Suprapubic skin (tissue), 4 donors: Measurements from ENCODE around the gene ANKRD31. TPM values are rescaled to one million over a fixed set of nuclear protein-coding genes. Genes with fewer than 3 reads are reported as not detected.

ENCODE experiments used
- DNase-seq, 2 donors: peaks; one replicate each; pipeline ENCODE4 v3.0.0-alpha.2; 2019; ENCODE audit warnings: low spot score in 2 of 2
- H3K27ac ChIP-seq: fragments of 200-600 bp; sonication (generic); one replicate; pipeline ENCODE4 v1.5.1; 2019
- H3K27me3 ChIP-seq: fragments of 200-600 bp; sonication (generic); one replicate; pipeline ENCODE4 v1.5.1; 2019
- H3K36me3 ChIP-seq: fragments of 200-600 bp; sonication (generic); one replicate; pipeline ENCODE4 v1.5.1; 2019
- H3K4me1 ChIP-seq: fragments of 200-600 bp; sonication (generic); one replicate; pipeline ENCODE4 v1.5.1; 2019
- H3K4me3 ChIP-seq: fragments of 200-600 bp; sonication (generic); one replicate; pipeline ENCODE4 v1.5.1; 2019; ENCODE audit warnings: mild to moderate bottlenecking
- H3K9me3 ChIP-seq: fragments of 200-600 bp; sonication (generic); one replicate; pipeline ENCODE4 v1.5.1; 2019
- CTCF ChIP-seq, 2 donors: fragments of 200-600 bp in 1 of 2; fragments of 450-650 bp in 1 of 2; sonication (generic) in 1 of 2; IDR thresholded peaks; one replicate each; pipeline ENCODE4 v1.5.1; 2016 to 2019; ENCODE audit warnings: antibody characterized with exemption in 2 of 2, mild to moderate bottlenecking in 1 of 2, moderate library complexity in 1 of 2
- EP300 ChIP-seq: sonication (generic); formaldehyde crosslinking; IDR thresholded peaks from one replicate; pipeline ENCODE4 v1.6.1; 2017; ENCODE audit warnings: antibody characterized with exemption
- POLR2A ChIP-seq, 2 donors: fragments of 450-650 bp; IDR thresholded peaks; one replicate each; pipeline ENCODE4 v1.6.1; 2017; ENCODE audit warnings: antibody characterized with exemption in 2 of 2, mild to moderate bottlenecking in 2 of 2, moderate library complexity in 2 of 2
- POLR2AphosphoS5 ChIP-seq, 3 donors: sonication (generic); formaldehyde crosslinking; IDR thresholded peaks; one replicate each; pipeline ENCODE4 v1.6.1; 2017; ENCODE audit warnings: antibody characterized with exemption in 3 of 3
- WGBS: methylation state at CpG from one replicate; pipeline ENCODE4 v1.1.5; 2018; 5-methylcytosine and 5-hydroxymethylcytosine counted together
- total RNA-seq, 4 donors: library from RNA; depleted of rRNA; stranded (reverse); fragments of >200 nt; gene quantifications; one replicate each; pipeline ENCODE4 v1.1.0, GENCODE V29; 2016

Gene ANKRD31
- total RNA-seq, 4 donors from 2014 or later: 0.19 to 0.26 (median 0.21) TPM; not detected in 1

DNA sequence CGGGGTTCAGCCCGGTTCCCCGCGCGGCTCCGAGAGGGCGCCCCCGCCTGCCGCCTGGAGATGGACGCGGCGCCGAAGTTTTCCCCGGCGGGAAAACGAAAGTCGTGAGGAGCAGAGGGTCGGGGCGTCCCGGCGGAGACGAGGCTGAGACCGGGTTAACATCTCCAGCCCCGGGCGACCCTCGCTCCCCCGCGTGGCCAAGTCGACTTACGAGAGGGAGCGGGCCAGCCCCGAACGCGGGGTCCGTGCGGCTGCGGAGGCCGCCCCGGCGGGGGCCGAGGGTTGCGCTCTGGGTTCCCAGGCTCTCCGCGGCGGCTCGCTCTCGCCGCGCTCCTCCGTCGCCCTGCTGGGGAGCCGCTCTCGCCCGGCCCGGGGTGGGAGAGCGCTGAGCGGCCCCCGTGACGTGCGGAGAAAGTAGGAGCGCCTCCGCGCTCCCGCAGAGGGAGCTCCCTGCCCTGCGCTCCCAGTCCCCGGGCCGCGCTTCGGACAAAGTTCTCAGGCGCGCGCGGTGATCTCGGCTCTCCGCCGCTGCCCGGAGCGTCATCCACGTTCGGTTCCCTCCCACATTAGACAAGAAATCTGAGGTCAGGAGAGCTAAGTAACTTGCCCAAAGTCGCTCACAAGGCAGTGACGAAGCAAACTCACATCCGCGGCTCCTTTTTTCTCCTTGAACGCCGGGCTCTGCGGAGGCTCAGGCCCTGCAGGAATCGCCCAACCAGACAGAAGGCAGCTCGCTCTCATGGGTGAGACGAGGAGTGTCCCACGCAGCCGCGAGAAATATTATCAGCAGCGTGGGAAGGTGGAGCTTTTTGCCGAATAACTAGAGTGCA lies 183.2 kb downstream of the ANKRD31 start:
- Histone ChIP-seq H3K36me3 (no peaks in the 10 kb centered on the region), H3K27ac (peak overlapping the region; percentile 86), H3K4me1 (peaks cover 42% of the 10 kb centered on the region), H3K4me3 (peak overlapping the region; percentile 66), H3K27me3 (no peaks in the 10 kb centered on the region), H3K9me3 (no peaks in the 10 kb centered on the region)
- WGBS: 2% methylated on average over 15 of the region's 95 CpGs
- peak; percentile 68 to 83 for DNase-seq
- TF ChIP-seq CTCF (IDR thresholded peaks at IDR 0.05) (no peak), POLR2A (IDR thresholded peaks at IDR 0.05) (peak in 1 of 2 donors; percentile 46), POLR2AphosphoS5 (IDR thresholded peaks at IDR 0.05) (peak in 1 of 3 donors; percentile 28), EP300 (no peak)

DNA sequence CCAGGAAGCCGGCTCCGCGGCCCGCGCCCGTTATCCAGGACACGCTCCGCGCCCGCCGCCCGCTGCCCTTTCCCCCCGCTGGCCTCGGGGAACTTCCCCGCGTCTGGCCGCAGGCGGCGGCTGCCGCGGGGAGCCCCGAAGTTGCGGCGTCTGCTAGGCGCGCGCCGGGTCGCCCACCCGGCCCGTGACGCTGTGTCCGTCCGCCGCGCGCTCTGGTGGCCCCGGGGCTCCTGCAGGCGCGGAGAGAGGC lies 183.7 kb downstream of the ANKRD31 start:
- no peaks in the 10 kb centered on the region for H3K36me3 ChIP-seq
- peak overlapping the region; percentile 86 for H3K27ac ChIP-seq
- peaks cover 42% of the 10 kb centered on the region for H3K4me1 ChIP-seq
- DNase-seq: no peak
- peak in 1 of 2 donors; percentile 11 for TF ChIP-seq CTCF (IDR thresholded peaks at IDR 0.05)
- TF ChIP-seq POLR2A (IDR thresholded peaks at IDR 0.05): no peak
- H3K9me3 ChIP-seq: no peaks in the 10 kb centered on the region
- WGBS: no CpG with 5 or more reads among the region's 40 CpGs
- H3K27me3 ChIP-seq: no peaks in the 10 kb centered on the region
- H3K4me3 ChIP-seq: peak overlapping the region; percentile 66

- H3K4me3 ChIP-seq: peak within 1 kb of the TSS; percentile 66
- no peak for DNase-seq
- no peaks in the 10 kb centered on the region for H3K27me3 ChIP-seq
- 1% methylated on average over 45 of the region's 74 CpGs for WGBS
- peaks cover 42% of the 10 kb centered on the region for H3K4me1 ChIP-seq
- H3K36me3 ChIP-seq: no peaks in the 10 kb centered on the region
- H3K9me3 ChIP-seq: no peaks in the 10 kb centered on the region
- TF ChIP-seq POLR2A (IDR thresholded peaks at IDR 0.05) (peak in 1 of 2 donors; percentile 9), CTCF (IDR thresholded peaks at IDR 0.05) (no peak), EP300 (no peak), POLR2AphosphoS5 (IDR thresholded peaks at IDR 0.05) (peak in 1 of 3 donors; percentile 9)
- H3K27ac ChIP-seq: peak within 1 kb of the TSS; percentile 86
Observed at GRCh38 chr5:75052192-75053053, 184.3 kb downstream of the ANKRD31 start, which contains the start of gene GCNT4. Gene GCNT4 (minus strand): TSS chr5:75052558. CDS start chr5:75030037, 22,521 bp downstream.

GRCh38 chr5:75051217-75051751 lies 185.4 kb downstream of the ANKRD31 start:
- 68% methylated on average over 7 of the region's 7 CpGs for WGBS
- no peak for DNase-seq
- H3K27ac ChIP-seq: no peak overlapping the region
- no peak for TF ChIP-seq EP300
- TF ChIP-seq CTCF (IDR thresholded peaks at IDR 0.05): no peak
- no peak for TF ChIP-seq POLR2A (IDR thresholded peaks at IDR 0.05)
- TF ChIP-seq POLR2AphosphoS5 (IDR thresholded peaks at IDR 0.05): no peak
- H3K4me3 ChIP-seq: no peak overlapping the region
- H3K36me3 ChIP-seq: no peaks in the 10 kb centered on the region
- H3K4me1 ChIP-seq: peaks cover 42% of the 10 kb centered on the region
- H3K27me3 ChIP-seq: no peaks in the 10 kb centered on the region
- H3K9me3 ChIP-seq: no peaks in the 10 kb centered on the region

GRCh38 chr5:75050415-75050814 lies 186.3 kb downstream of the ANKRD31 start:
- Histone ChIP-seq H3K27me3 (no peaks in the 10 kb centered on the region), H3K36me3 (no peaks in the 10 kb centered on the region), H3K9me3 (no peaks in the 10 kb centered on the region), H3K27ac (no peak overlapping the region), H3K4me3 (no peak overlapping the region), H3K4me1 (peaks cover 42% of the 10 kb centered on the region)
- no peak for TF ChIP-seq POLR2A (IDR thresholded peaks at IDR 0.05)
- no peak for TF ChIP-seq EP300
- no peak for TF ChIP-seq CTCF (IDR thresholded peaks at IDR 0.05)
- no peak for TF ChIP-seq POLR2AphosphoS5 (IDR thresholded peaks at IDR 0.05)
- 78% methylated on average over 11 of the region's 11 CpGs for WGBS
- no peak for DNase-seq
